CD4-positive, alpha-beta T cell treated with Interleukin-1 beta for 1 hour (primary cell): Measurements from ENCODE around the gene SAPCD2.
"Not testable (repeated sequence)": the region's sequence is repeated elsewhere in the genome, so short reads cannot be mapped to it uniquely, and the experiment has no call there.

ENCODE experiments used
- DNase-seq, 2 donors: peaks; one replicate each; pipeline ENCODE4 v3.0.0-alpha.2; 2020 to 2022

SAPCD2 gene, protein sequence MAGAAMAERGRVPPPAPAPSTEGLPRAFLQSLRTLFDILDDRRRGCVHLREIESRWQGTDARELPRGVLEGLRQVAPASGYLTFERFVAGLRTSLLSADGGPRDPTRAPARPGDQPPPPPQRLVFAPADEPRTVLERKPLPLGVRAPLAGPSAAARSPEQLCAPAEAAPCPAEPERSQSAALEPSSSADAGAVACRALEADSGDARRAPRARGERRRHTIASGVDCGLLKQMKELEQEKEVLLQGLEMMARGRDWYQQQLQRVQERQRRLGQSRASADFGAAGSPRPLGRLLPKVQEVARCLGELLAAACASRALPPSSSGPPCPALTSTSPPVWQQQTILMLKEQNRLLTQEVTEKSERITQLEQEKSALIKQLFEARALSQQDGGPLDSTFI

GRCh38 chr9:137070201-137070905 is at the start of gene SAPCD2:
Gene SAPCD2 (minus strand): TSS chr9:137070557. CDS start chr9:137070460, 97 bp downstream.
- peak; percentile 87 for DNase-seq

DNA sequence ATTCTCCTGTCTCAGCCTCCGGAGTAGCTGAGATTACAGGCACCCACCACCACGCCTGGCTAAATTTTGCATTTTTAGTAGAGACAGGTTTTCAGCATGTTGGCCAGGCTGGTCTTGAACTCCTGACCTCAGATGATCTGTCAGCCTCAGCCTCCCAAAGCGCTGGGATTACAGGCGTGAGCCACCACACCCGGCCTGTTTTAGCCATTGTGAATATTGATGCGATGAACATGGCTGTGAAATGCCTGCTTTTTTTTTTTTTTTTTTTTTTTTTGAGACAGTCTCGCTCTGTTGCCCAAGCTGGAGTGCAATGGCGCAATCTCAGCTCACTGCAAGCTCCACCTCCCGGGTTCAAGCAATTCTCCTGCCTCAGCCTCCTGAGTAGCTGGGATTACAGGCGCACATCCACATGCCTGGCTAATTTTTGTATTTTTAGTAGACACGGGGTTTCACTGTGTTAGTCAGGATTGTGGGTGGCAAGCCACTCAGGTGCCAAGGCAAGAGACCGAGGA is 47.8 kb upstream of the SAPCD2 start:
- DNase-seq, result not testable (repeated sequence)

GRCh38 chr9:137117269-137117731 is 46.9 kb upstream of the SAPCD2 start:
- DNase-seq, result no peak

DNA sequence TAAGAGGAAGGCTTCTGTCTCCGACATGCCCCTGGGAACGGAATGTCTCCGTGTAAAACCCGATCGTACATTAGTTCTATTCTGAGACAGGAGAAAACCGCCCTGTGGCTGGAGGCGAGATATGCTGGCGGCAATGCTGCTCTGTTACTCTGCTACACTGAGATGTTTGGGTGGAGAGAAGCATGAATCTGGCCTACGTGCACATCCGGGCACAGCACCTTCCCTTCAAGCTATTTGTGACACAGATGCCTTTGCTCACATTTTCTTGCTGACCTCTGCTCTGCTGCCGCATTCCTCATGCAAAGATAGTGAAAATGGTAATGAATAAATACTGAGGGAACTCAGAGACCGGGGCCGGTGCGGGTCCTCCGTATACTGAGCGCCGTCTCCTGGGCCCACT is 46.4 kb upstream of the SAPCD2 start:
- no peak for DNase-seq

GRCh38 chr9:137116027-137116507 is 45.7 kb upstream of the SAPCD2 start:
- no peak for DNase-seq

DNA sequence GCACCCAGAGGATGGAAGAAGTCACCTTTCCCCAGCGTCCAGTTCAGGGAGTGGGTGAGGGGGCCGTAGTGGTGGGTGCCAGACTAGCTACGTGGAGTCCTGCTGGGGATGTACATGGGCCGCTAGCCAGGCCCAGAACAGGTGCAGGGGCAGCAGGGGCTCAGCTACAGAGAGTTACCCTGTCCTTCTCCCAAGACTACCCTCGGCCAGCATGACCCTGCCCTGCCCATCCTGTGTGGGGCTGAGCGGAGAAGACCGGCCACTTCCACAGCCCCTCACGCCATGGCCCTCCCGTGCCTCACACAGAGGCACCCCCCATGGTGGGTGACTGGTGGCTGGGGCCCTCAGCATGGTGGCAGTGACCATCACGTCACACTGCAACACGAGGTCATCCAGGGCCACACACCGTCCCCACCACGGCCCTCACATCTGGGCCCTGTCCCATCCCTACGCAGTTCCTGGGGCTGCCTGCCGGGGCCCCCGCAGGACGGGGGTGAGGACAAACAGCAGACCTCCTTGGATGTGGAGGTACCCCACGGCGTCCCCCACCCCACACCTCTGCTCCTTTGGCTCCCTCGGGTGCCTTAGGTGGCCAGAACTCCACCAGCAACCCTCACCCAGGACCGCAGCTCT is 45.2 kb upstream of the SAPCD2 start:
- DNase-seq, result no peak

- DNase-seq, result peak; percentile 76 to 80
Observed at GRCh38 chr9:137114613-137115393, 44.4 kb upstream of the SAPCD2 start, which contains the start of gene DPP7. Gene DPP7 (minus strand): TSS chr9:137114733. CDS start chr9:137114713, 20 bp downstream.

DNA sequence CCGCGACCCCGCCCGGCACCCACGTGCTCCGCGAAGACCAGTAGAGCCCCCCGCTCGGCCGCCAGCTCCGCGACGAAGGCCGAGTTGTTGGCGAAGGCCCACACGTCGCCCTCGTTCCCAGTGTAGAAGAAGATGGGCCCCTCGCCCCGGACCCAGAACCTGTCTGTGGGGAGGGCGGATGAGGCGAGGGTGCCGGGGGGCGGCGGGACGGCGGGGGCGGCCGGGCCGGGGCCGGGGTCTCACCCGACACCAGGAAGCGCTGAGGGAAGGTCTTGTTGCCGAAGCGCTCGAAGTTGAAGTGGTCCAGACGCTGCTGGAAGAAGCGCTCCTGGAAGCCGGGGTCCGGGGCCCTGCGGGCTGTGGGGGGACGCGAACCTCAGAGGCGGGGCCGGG is 43.9 kb upstream of the SAPCD2 start:
- no peak for DNase-seq

DNA sequence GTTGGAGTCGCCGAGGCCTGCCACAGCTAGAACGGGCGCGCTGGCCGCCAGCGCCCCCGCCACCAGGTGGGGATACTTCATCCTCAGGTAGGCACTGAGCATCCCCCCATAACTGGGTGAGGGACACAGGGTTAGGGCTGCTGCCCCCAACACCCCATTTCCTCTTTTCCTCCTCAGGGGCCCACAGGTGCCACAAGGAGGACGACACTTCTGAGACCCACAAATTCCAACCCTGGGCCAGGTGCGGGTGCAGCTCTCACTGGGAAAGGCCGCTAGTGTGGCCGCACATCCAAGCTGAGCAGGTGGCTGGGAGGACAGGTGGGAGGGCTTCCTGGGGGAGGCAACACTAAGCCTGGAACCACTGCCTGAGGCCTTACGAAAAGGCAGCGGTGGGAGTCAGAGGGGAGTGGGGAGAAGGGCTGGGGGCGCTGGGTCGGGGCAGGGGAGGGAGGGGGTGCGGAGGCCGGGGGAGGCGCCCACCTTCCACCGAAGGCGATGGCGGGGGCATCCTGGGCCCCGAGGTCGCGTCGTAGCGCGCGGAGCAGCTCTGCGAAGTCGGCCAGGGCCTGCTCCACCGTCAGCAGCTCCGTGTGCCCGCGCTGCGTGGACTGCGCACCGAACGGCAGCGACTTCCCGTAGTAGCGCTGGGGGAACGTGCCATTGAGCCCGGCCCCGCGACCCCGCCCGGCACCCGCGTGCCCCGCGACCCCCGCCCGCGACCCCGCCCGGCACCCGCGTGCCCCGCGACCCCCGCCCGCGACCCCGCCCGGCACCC is 43.2 kb upstream of the SAPCD2 start:
- DNase-seq, result peak; percentile 19 to 31

DNA sequence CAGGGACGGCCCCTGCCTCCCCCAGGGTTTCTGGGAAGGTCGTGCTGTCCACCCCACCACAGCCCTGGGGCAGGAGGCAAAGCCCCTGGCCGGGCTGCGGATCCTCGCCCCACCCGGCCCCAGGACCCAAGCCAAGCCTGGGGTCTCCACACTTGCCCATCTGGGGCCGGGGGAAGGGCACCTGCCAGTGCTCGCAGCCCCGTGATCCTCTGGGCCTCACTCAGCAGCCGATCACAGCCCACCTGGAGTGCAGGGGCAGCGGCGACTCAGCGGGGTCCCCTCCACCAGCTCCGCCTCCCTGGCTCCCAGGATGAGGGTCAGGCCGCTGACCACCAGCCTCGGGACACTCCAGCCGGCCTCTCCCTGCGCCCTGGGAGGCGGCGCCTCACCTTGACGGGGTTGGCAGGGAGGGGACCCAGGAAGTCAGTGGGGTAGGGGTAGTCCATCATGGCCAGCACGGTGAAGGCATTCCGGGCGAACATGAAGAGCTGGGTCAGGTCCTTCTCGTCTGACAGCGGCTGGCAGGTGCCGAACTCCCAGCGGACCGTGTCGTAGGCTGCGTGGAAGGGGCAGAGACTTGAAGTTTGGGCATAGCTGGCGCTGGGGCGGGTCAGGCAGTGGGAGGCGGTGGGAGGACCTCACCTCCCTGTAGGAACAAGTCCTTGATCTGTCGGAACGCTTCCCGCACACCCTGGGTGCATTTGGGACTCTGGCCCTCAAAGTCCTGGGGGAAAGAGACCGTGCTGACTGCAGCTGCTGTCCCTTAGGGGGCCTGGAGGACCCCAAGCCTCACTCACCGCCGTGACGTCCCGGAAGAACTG is 42.4 kb upstream of the SAPCD2 start:
- no peak for DNase-seq

GRCh38 chr9:137111788-137112563 is 41.6 kb upstream of the SAPCD2 start:
- DNase-seq, result no peak

- no peak for DNase-seq
Observed at GRCh38 chr9:137110911-137111787, 40.8 kb upstream of the SAPCD2 start.

GRCh38 chr9:137110147-137110910 is 40.0 kb upstream of the SAPCD2 start:
- no peak for DNase-seq

GRCh38 chr9:137109250-137110146 is 39.1 kb upstream of the SAPCD2 start:
- no peak for DNase-seq

DNA sequence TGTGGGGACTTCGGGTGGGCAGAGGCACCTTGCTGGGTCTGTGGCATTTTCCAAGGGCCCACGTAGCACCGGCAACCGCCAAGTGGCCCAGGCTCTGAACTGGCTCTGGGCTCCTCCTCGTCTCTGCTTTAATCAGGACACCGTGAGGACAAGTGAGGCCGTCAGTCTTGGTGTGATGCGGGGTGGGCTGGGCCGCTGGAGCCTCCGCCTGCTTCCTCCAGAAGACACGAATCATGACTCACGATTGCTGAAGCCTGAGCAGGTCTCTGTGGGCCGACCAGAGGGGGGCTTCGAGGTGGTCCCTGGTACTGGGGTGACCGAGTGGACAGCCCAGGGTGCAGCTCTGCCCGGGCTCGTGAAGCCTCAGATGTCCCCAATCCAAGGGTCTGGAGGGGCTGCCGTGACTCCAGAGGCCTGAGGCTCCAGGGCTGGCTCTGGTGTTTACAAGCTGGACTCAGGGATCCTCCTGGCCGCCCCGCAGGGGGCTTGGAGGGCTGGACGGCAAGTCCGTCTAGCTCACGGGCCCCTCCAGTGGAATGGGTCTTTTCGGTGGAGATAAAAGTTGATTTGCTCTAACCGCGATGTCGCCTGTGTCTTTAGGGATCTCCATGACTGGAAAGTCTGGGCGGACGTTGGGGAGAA is 38.4 kb upstream of the SAPCD2 start:
- no peak for DNase-seq

DNA sequence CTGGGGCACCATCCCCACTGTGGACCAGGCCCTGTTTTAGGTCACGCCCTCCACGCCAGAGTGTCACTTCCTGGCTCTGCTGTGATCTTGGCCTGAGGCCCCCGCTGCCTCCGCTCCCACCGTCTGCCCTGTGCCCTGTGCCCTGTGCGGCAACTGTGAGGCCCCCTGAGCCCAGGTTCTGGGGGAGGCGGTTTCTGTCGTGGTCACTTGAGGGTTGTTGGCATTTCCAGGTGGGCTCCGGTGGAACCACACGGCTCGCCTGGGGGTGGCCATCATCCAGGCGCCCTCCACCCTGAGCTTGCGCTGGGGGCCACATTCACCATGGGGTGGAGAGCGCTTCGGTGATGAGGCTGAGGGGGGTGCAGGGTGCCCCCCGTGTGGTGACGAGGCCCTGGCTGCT is 37.6 kb upstream of the SAPCD2 start:
- no peak for DNase-seq
